GM03348 (cell line): Measurements from ENCODE around the gene ZDHHC14.
"Not testable (repeated sequence)": the region's sequence is repeated elsewhere in the genome, so short reads cannot be mapped to it uniquely, and the experiment has no call there.

ENCODE experiments used
- DNase-seq: peaks from one replicate; pipeline ENCODE4 v3.0.0; 2012; ENCODE audit warnings: low spot score

ZDHHC14 gene

DNA sequence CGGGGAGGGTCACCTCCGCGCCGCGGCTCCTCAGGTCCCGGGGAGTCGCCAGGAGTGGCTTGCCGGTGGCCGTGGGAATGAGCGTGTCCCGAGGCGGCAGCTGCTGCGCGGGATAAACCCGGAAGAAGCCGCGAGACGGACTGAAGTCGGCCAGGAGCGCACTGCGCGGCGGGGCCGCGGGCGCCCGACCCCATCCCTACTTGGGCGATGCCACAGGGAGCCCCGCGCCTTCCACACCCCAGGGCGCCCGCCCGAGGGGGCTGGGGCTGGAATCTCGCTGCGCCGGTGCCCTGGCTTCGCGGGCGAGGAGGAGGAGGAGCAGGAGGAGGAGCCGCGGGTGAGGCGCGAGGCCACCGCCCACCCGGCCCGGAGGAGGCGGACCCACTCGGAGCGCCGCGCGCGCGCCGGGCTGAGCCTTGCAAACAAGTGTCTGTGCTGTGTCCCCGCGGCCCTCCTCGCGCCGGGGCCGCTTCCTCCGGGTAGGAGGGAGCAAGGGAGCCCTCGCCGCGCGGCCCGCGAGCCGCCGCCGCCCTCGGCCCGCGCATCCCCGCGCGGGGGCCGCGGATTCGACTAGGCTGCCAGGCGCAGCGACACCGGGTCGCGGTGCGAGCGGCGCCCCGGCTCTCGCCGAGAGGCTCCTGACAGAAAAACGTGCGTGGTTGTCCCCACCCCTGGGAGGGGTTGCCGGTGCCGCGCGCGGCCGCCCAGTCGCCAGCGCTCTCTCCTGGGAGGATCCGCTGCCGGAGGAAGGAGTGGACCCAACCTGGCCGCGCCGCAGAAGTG, at the start of gene ZDHHC14:
ZDHHC14 (plus strand) TSS at position 412 of the 783 bp plus-strand sequence.
- peak; percentile 96 for DNase-seq

DNA sequence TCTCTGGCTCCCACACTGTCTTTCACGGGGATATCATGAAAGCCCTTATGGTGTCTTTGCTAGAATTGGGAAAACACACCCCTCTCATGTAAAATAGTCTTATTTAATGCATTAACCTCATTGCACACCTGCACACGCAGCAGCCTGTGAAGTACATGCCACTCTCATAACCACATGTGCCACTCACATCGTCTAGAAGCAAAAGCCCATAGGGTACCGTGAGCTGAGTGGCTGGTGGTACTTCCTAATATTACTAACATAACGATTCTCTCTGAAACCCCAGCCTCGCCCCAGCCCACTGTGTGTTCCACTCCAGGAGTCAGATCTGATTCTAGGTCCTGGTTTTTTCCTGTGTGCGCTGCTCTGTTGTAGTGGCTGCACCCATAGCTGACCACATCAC, 48.2 kb upstream of the ZDHHC14 start:
- DNase-seq = no peak

GRCh38 chr6:157333537-157333936, 47.5 kb upstream of the ZDHHC14 start:
- no peak for DNase-seq

- DNase-seq = no peak
Measured at GRCh38 chr6:157333956-157334355, 47.0 kb upstream of the ZDHHC14 start.

DNA sequence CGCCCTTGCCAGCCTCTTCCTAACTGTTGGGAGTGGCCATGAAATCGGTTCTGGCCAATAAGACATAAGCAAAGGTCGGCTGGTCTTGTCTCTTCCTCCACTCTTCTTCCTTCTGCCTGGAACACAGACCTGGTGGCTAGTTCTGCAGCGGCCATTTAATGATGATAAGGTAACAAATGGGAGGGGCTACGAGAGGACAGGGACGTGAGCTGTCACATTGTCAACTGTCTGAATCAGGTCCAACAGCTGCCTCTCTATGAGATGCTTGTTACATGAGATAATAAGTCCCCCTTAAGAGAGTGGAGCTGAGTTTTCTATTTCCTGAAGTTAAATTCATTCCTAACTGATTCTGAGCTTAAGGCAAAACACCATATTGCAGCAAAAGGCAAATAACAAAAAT, 45.2 kb upstream of the ZDHHC14 start:
- no peak for DNase-seq

DNA sequence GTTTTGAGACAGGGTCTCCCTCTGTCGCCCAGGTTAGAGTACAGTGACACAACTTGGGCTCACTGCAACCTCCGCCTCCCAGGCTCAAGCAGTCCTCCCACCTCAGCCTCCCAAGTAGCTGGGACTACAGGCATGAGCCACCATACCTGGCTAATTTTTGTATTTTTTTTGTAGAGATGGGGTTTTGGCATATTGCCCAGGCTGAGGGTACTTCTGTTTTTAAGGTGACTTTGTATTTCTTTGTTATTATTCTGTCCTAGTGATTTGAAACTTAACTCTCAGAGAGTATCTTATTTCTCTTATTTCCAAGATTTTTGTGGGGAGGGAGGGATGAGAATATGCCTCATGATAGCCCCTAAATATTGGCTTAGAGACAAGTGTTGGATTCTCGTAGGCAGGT, 43.7 kb upstream of the ZDHHC14 start:
- not testable (repeated sequence) for DNase-seq

GRCh38 chr6:157337751-157338150, 43.2 kb upstream of the ZDHHC14 start:
- DNase-seq = no peak

GRCh38 chr6:157339432-157339831, 41.6 kb upstream of the ZDHHC14 start:
- no peak for DNase-seq

DNA sequence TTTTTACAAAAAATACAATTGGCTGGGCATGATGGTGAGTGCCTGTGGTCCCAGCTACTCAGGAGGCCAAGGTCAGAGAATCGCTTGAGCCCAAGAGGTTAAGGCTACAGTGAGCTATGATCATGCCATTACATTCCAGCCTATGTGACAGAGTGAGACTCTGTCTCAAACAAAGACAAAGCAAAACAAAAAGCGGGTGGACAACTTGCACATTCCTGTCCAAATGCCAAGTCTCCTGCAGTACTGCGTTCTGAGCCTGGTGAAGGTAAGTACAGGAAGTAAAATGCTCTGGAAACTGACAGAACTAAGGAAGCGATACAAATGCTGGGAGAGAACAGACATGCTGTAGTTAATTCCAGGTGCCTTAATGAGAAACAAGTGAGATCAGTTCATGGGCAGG, 37.3 kb upstream of the ZDHHC14 start:
- no peak for DNase-seq

DNA sequence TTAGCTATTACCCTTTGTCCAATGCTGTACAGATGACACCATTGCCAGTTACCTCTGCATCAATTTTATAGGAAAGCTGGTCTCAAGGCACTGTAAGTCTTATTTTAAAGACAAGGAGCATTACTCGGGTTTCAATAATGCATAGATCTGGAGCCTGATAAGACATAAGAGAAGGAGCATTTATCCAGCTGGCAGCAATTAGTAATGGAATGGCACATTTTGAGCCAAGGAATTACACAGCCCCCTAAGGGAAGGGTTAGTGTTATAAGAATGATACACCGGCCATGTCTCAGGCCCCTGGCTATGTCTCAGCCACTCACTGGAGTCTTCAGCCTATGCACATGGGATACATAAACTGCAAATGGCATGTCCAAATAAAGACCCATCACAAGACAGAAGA, 34.6 kb upstream of the ZDHHC14 start:
- DNase-seq = no peak

DNA sequence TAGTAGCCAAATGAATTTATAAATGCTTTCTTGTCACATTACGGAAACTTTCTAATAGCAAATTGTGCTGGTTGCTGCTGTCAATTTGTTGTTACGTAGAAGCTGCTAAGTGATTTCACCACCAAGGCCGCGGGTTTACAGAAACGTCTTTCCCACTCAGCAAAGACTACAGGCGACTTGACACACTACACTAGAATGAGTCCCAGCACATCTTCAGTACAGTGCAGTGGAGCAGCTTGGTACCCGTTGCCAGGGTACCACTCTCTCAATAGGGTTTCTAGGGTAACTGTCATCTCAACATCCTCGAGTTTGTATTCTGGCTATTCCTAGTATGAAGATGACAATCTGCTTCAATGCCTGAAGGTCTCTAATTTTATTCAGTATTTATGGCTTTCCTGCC, 22.7 kb upstream of the ZDHHC14 start:
- no peak for DNase-seq

- DNase-seq = no peak
Measured at GRCh38 chr6:157361886-157362285, 19.1 kb upstream of the ZDHHC14 start.

DNA sequence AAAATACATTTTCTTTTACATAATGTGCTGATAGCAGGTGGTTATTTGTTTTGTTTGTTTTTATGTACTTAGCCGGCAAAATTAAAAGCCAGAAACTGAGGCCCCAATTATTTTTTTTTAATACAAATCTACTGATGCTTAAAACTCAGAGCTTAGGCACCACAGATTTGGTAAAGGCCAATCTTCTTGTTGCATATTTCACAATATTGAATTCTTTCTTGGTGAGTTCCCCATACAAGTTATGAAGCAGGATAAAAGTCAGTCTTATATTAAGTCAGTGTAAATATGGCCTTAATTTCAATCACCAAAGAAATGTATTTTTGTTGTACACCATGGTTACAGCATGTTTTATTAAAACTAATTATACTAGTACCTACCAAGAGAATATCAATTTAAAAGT, 16.3 kb upstream of the ZDHHC14 start:
- peak; percentile 24 for DNase-seq

DNA sequence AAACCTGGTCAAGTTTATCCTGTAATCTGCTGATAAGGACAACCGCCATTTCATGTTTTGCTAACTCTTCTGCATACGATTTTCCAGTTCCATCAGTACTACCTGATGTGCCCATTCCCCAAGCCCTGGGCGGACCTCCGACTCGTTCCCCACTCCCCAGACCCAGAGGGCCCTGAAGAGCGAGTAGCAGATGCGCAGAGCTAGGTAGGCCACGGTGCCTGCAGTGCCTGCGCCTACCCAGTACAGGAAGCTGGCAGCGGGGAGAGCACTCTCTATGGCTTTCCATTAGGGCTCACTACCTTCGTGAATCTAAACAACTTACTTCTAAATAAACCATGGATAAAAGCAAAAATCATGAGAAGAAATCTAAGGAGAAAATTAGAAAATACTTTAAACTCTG, 14.3 kb upstream of the ZDHHC14 start:
- no peak for DNase-seq

GRCh38 chr6:157368359-157369049, 12.5 kb upstream of the ZDHHC14 start:
- DNase-seq = no peak

GRCh38 chr6:157370755-157371154, 10.2 kb upstream of the ZDHHC14 start:
- DNase-seq = no peak

GRCh38 chr6:157372501-157373280, 8.3 kb upstream of the ZDHHC14 start:
- DNase-seq = no peak

- DNase-seq = no peak
Measured at GRCh38 chr6:157374889-157375443, 6.0 kb upstream of the ZDHHC14 start.

DNA sequence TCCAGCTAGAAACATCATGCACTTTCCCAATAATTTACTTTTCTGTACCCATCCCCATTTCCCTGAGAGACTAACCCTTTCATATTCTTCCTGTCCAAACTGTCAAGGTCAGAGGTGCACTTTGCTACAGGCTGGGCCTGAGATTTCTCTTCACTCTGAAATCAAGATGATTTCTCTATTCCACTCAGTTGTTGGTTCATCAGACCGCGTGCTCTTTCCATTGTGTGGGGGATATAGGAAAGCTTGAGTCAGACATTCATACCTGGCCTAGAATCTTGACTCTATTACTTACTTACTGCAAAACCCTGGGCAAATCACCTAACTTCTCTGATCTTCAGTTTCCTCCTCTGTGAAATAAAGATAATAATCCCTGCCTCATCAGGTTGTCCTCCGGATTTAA, 4.7 kb upstream of the ZDHHC14 start:
- DNase-seq = no peak

DNA sequence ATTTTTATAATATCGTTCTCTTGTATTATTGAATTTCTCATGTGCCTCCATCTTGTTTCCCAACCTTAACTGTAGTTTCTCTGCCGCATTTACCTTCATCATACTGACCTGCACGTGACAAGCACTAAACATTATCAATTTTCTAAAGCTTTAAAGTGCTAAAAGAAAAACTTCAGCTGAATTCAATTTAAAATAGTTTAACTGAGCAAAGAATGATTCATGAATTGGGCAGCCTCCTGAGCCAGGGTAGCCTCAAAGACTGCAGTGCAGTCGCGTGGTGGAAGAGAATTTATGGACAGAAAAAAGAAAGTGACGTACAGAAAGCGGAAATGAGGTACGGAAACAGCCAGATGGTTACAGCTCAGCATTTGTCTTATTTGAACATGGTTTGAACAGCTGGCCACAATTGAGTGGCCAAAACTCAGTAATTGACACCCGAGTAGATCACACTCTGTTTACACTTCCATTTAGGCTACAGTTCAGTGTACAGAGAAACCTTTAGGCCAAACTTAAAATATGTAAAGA, 4.2 kb upstream of the ZDHHC14 start:
- DNase-seq = peak; percentile 19

DNA sequence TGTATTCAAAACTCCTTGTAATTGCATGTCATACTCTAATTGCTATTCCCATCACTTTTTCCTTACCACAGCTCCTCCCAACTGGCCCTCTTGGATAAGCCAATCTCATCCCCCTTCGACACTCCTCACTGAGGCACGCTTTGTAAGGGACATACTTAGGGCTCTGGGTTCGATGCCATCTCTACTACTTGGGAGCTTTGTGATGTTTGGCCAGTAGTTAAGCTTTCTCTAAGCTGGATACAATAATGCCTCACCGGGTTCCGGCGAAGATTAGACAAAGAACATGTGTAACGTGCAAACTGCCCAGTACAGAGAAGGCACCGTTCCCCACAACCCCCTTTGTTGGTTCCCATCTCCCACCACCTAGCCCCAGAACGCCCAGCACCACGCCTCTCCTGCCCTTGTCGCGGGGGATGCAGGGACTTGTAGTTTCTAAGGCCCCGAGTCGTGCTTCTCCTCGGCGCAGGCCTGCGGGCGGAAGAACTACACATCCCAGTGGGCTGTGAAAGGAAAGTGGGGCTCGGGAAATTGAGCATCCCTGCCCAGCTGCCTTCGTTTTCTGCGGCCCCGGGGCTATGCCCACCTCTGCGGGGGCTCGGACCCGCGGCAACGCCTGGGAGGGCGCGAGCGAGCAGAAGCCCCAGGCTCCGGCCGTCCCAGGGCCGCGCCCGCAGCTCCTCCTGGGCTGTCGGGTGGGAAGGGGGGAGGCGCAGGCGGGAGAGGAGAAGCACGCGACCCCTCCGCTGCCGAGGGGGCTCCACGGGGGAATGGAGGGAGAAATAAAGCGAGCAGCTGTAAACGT, 1.1 kb upstream of the ZDHHC14 start:
- peak; percentile 95 for DNase-seq

DNA sequence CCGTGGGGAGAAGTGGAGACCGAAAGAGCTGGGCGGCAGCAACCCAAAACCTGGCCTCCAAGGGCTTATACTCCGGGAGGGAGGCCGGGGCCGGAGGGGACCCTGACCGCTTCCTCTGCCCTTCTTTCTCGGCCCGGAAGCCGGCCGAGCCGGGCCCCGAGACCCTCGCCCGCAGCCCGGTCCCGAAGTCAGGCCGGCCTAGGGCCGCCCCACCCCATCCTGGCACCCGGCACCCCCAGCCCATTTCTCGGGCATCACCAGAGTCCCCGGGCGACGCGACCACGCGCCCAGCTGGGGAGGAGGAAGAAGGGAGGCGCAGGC, 572 bp upstream of the ZDHHC14 start:
- DNase-seq = no peak
